Measurements from ENCODE around the gene LDLRAD4.

Gene LDLRAD4

DNA sequence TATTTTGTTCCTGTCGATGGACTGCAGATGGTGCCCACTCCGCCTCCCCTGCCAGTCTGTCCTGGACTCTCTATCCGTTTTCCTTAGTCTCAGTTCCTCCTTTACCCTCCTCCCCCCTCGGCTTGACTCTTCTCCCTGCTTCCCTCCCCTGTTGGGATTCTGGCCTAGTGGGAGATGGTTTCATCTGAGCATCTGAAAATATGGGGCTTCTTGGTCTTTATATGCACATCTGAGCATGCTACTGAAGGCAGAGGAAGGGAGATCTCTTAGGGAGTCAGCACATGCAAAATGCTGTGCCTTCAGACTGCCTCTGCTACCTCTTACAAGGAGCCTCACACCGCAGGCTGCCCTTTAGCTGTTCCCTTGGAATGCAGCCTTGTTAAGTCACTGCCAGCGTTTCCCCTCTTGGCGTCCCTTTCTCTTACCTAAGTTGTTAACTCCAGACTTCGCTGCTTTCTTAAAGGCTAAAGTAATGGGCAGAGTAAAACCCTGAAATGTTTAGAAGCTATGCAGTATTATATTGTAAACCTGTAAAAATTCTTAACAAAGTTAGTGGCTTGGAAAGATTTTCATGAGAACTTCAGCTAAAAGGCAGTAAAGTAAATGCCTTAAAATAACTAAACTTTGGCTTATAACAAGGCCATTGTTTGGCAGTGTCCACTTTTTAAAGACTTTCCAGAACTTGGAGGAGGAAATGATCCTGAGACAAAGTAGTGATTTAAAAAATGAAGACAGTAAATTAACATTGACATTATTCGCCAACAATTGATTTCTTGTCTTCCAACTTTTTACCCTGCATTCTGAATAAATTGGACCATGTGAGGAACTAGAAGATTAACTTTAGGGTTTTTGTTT is 49.8 kb downstream of the LDLRAD4 start:
- DNase-seq = no peak

DNA sequence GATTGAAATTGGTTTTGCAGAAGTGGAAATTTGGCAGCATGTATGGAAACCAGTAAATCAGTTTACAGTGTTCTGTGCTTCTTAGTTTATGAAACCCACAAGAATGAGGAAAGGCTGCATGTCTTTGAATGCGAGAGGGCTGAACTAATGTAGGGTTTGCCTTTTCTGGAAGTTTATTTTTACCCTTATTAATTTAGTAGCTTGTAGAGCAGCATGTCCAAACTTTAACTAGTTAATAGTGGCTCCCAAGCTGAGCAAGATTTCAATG is 50.4 kb downstream of the LDLRAD4 start:
- DNase-seq = no peak

DNA sequence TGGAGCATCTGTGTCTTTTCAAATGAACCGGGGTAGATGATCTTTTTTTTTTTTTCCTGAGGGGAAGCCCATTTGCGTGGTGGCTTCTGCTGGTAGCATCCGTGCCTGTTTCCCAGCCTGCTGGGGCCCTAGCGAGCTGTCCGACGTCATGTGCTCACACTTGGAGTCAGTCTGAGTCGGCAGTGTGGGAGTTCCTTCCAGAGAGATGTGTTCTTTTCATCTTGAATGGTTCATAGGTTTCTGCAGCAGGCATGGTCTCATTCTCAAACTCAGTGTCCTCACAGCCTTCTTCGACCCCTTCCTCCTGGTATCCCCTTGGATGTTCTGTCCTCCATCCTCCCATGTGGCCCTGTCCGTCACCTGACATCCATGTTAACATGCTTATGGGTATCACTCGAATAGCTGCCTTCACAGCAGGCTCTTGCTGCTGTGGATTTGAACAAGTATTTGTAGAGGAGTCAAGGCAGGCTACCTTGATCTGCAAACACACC is 51.0 kb downstream of the LDLRAD4 start:
- DNase-seq = no peak

DNA sequence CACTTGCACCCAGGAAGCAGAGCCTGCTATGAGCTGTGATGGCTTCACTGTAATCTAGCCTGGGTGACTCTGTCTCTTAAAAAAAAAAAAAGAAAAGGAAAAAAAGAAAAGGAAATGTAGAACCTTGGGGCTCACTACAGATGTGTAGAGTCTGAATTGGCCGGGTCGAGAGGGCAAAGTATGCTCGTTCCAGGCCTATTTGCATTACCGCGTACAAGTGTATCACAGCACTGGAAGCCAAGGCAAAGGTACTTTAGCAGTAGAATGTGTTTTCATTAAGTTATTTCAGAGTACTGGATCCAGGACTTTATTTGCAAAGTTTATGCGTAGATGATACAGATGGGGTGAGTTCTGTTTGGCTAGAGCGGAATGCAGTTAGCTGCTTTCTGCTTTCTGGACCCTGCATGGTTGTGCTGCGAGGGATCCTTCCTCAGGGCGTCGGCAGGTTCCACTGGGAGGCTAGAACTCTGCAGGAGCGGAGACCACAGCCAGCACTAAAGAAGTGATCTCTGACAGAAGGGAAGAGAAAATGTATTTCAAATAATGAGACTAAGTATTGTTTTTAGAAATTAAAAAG is 51.8 kb downstream of the LDLRAD4 start:
- no peak for DNase-seq

DNA sequence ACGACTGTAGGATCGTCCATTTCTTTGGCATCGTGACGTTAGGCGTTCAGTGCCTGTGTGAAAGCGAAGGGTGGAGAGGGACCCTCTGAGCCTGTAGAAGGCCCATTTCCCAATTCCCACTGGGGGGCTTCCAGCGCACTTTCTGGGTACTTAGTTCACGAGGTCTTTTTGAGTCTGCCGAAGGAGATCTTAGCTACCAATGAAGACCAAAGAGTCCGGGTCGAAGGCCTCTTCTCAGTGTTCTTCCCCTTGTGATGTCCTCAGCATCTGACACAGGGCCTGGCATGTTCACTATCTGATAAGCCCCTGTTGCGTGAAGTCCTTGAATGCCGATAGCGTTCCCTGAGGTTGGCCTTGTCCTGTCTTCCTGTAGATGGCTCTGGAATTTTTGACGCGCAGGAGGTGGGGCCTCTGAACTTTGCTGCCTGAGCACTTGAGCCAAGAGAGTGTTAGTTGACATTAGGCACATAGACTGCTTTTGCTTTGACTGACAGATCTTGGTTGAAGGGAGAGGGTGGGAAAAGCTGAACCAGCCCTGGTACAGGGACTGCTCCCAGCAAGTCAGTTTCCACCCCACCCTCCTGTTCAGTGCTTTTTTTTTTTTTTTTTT is 52.8 kb downstream of the LDLRAD4 start:
- no peak for DNase-seq

DNA sequence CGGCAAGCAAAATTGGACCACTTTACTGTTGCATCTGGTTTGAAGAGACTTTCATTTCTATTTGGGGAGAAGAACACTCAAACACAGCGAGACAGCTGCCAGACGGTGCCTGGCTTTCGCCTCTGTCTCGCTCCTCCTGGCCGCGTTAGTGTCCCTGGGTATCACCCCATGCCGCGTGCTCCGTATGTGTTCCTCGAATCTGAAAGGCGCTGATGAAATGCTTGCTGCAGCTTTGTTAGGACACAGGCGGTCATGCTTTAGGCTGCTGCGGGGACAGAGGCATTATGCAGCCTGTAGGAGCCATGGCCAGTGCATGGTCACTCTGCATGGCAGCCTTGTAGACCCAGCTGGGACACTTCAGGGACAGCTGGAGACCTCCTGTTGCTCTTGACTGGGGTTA is 53.9 kb downstream of the LDLRAD4 start:
- DNase-seq = no peak

DNA sequence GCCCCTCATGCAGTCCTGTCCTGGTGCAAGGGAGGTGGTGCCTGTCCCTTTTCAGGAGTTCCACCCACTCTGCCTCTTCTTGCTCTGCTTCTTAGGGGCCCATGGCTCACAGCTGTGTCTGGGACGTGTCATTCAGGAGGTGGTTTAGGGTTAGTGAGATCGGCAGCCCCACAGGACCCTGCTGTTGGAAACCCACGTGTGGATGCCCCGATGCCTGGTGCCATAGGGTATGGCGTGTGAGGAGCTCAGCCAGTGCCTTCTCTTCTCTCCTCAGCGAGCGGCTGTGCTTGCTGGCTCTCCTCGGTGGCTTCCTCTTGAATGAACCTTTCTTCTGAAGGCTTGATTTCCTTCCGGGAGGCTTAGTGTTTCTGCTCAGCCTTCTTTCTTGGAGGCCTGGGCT is 55.2 kb downstream of the LDLRAD4 start:
- DNase-seq = no peak

DNA sequence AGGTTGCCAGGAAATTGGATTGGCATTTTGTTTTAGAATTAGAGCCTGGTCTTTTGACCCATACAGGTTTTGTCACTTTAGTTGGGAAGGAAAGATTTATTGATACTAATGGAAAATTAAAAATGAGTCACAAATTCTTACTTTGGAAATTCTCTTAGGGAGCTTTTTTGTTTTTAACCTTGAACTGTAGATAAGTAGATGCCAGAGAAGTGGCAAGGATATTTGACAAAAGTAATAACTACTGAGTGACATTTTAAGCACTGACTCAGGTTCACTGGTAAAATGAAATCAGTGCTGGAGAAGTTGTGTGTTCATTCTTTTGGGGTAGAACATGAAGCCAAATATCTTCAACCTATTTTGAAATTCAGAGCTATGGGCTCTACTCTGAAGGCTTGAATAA is 56.5 kb downstream of the LDLRAD4 start:
- DNase-seq = no peak

DNA sequence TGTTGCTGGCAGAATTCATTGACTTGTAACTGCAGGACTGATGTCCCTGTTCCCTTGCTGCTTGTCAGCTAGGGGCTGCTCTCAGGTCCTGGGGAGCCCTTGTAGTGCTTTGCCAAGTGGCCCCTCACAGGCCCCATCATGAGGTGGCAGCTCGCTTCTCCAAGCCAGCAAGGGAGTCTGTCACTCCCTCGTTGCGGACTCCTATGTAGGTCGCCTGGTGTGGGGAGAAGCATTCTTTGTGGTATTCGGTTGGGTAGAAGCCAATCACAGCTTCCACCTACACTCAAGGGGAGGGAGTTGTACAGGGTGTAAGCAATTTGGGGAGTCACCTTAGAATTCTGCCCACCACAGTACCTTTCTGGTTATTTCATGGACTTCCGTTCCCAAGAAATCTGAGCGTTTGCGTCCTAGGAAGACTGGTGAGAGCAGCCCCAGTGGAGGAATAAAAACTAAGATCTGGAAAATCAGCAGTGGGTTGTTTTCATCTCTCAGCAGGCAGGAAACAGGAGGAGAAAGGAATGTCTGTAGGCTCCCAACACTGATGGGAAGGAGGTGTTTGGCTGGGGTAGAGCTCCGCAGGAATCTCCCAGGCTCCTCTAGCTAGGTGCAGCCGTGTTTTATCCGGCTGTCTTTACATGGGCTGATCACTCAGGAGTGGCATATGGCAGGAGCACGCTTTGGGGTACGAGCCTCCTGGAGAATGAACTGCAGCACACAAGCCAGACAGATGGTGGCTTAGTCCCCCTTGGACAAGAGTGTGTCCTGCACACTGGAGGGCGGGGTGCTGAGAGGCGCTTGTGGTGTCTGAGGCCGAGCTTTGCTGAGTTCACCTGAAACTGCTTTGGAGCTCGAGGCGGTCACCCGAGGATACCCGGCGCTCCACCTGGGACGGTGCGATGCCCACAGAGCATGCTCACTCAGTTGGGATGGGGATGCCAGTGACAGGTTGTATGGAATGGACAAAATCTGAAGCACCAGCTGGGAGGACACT is 58.3 kb downstream of the LDLRAD4 start:
- no peak for DNase-seq

DNA sequence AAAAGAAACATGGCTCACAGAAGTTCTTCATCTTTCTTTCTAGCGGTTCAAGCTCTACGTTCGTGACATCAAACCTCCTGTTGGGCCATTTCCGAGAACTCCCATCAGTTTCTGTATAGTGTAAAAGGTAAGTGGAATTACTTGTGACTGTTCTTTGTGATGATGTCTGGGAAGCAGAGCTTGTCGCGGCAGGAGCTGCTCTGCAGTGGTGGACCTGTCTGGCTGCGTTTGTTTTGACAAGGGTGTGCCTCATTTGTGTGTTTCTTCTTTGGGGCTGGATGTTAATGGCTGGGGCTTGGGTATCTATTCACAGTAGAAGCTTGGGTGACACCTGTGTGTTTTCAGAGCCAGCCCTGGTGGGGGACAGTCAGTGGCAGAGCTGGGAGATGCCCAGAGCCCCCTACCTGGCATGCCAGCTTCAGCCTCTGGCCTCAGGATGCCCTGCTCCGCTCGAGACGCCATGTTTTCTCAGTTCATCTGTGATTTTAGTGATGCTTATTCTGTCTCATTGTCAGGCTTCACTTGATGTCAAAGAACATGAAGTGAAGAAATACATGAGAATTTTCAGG is 59.6 kb downstream of the LDLRAD4 start:
- DNase-seq = no peak

DNA sequence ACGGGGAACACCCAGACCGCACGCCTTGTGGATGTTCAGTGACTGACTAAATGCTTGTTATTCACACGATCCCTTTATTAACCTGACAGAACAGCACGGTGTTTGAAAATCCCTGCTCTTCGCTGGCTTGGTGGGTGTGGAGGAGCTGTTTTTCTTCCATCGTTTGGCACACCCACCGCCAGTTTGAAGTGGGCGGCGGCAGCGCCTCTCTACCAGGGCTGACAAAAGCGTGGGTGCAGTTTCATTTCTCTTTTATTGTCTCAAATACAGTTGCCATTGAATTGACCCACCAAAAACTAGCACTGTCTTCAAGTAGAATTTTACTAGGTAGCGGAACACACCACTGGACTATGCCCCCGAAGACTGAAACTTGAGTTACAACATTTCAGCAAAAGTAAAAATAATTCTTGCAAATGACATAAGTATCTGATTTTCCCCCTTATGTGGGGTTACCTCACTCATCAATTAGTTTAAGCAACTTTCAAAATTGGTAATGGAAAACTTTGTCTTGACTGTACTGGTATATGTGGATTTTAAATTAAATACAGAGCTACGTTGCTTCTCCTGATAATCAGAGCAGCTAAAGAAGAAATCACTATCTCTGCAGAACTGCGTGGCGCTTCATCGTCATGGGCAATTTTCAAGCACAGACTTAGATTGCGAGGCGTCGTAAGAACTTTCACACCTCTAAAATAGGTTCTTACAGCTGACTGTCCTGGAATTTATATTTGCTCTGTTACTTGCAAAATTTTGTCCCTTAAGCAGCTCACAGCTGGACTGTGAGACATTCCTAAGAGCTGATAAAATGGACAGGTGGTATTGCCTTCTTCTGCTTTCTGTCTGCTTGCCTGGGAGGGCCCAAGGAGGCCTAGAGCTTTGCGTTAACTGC is 60.9 kb downstream of the LDLRAD4 start:
- no peak for DNase-seq

DNA sequence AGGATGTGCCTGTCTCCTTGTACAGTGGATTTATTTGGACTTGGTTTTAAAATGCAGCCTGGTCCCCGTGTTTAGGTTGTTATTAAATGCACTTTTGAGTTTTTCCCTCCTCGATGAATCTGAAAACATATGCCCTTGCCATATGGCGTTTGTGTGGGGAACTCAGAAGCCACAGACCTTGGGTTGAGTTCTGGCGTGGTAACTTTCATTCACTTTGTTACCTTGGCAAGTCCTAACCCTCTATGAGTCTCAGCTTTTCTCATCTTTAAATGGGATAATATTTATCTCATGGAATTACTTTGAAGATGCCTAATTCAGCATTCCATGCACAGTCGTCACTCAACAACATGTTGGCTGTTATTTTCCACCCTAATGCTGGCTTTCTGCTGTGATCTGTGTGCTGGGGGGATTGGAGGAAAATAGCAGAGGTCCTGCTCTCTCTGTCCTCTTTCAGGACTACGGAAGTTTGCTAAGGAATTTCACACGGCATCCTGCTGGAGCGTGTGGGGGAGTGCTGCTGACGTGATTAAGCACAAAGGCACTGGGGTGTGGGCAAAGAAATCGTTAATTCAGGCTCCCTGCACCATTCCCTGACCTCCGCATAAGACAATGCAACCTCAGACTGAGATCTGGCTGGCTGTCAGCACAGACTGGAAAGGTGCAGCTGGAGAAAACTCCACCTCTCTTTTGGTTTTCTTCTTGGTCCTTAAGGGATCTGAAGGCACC is 61.7 kb downstream of the LDLRAD4 start:
- no peak for DNase-seq

DNA sequence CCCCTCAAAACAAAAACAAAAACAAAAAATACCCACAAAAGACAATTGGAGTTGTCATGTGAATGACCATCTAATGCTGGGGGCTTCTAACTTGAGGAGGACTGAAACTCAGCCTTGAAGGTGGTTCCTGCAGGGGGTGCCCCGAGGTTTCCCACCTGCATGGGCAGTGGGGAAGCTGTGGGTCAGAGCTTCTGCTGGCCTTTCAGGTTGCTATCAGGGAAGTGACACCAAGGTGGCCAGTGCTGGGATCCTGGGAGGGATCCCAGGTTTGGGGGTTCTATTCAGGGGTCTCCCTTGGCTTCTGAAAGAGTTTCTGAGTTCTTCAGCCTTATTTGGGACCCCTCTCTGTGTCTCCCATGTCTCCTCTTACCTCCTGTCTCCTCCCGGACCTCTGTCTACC is 62.8 kb downstream of the LDLRAD4 start:
- no peak for DNase-seq

DNA sequence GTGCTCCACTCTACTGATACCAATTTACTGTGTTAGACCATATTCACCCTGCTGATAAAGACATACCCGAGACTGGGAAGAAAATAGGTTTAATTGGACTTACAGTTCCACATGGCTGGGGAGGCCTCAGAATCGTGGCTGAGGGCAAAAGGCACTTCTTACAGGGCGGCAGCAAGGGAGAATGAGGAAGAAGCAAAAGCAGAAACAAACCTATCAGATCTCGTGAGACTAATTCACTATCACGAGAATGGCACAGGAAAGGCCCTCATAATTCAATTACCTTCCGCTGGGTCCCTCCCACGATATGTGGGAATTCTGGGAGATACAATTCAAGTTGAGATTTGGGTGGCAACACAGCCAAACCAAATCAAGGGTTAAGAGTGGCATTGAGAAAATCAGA is 65.2 kb downstream of the LDLRAD4 start:
- DNase-seq = no peak

DNA sequence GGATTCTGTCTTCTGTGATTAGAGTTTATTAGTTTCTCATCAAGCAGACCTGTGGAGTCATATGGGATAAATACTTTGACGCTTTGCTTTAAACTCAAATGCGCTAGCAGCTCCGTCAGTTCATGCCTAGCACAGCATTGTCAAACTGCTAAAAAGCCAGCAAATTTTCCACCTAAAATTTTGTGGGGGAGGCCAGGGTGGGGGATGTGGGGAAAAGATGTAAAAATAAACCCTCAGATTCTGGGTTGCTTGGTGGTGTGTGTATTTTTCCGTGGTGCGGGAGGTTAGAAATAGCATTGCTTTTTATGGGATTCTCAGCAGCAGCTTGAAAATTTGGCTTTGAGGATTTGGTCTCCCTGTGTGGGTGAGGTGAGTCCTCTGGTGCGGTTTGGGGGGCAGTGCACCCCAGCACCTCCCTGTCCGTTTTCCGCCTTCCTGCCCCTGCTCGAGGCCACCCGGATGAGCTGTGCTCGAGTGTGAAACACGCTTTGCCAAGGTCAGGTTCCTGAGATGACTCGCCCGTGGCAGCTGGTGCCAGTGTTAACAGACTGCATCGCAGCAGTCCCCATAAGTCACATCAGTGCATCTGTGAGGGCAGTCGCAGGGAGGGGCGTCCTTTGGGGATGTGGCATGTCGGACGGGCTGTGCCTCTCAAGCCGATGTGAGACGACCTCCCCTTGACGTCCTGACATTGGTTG is 65.9 kb downstream of the LDLRAD4 start:
- no peak for DNase-seq

DNA sequence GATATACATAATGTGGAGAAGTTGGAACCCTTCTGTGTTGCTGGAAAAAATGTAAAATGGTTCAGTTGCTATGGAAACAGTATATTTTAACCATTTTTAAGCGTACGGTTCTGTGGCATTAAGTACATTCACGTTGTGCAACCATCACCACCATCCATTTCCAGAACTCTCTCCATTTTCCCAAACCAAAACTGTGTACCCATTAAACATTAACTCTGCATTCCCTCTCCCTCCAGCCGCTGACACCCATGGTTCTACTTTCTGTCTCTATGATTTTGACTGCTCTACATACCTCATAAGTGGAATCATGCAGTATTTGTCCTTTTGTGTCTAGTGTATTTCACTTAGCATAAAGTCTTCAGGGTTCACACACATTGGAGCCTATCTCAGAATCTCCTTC is 67.3 kb downstream of the LDLRAD4 start:
- no peak for DNase-seq

DNA sequence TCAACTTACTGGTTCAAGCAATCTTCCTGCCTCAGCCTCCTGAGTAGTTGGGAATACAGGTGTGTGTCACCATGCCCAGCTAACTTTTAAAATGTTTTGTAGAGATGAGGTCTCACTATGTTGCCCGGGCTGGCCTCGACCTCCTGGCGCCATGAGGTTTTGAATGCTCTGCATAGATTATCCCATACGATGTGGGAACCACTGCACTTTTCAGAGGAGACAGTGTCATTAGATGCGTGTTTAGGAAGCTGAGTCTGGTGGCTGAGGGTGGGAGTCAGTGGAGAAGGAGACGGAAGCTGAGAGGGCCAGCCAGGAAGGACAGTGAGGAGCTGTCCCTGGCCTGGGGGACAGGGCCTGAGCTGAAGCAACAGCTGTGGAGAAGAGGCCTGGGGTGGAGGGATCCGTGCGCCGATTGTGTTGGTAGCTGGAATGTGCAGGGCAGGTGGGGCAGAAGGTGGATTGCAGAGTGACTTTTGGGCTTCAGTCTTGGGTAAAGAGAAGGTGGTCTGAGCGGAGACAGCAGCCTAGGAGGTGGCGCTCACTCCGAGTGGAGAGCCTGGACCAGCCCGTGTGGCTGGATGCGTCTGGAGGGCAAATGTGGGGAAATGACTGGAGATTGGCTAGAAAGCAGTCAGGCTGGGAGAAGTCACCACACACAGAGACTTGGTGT is 68.0 kb downstream of the LDLRAD4 start:
- DNase-seq = no peak

DNA sequence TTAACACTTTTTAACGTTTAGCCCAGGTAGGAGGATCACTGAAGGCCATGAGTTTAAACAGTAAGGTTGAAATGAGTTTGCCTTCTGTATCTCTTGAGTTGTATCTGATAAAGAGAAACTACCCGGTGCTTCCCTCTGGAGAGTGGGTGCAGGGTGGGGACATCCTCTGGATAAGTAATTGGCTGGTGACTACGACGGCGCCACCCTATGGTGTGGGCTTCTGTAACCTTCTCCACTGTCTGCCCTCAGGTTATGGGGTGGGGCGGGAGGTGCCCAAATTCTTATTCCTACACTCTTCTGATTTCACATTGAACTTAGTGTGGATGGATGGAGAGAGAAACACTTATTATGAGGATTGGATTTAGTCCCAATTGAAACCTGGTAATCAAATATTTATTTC is 68.8 kb downstream of the LDLRAD4 start:
- no peak for DNase-seq

DNA sequence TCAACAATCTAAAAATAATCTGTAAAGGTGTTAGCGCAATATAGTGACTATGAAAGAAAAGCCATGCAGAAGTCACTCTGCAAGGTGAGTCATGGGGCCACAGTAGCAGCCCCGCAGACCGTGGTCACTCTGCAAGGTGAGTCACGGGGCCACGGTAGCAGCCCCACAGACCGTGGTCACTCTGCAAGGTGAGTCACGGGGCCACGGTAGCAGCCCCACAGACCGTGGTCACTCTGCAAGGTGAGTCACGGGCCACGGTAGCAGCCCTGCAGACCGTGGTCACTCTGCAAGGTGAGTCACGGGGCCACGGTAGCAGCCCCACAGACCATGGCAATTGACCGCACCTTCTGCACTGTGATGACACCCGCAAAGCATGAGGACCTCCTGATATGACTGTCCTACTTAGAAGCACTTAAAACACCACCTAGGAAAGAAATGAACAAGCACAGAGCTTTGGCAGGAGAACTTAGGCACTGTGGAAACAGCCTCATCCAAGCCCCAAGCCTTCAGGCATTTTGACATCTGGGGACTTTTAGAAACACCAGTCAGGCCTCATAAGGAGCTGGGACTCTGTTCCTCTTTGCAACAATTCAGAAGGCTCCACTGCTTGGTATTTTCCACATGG is 70.1 kb downstream of the LDLRAD4 start:
- no peak for DNase-seq

Data from T1000 (cell line).